HG03280 (cell line): Measurements from ENCODE around the gene EGFL7.
"Not testable (repeated sequence)": the region's sequence is repeated elsewhere in the genome, so short reads cannot be mapped to it uniquely, and the experiment has no call there.

Experiments used
- ATAC-seq: cut with Tn5 transposase; IDR thresholded peaks from one replicate; pipeline ENCODE4 v1.9.1; 2021; ENCODE audit warnings: mild to moderate bottlenecking, moderate library complexity; ENCODE audit not compliant: unreplicated experiment

EGFL7 gene

GRCh38 chr9:136624184-136624951 is 38.3 kb upstream of the EGFL7 start:
- ATAC-seq: no peak

DNA sequence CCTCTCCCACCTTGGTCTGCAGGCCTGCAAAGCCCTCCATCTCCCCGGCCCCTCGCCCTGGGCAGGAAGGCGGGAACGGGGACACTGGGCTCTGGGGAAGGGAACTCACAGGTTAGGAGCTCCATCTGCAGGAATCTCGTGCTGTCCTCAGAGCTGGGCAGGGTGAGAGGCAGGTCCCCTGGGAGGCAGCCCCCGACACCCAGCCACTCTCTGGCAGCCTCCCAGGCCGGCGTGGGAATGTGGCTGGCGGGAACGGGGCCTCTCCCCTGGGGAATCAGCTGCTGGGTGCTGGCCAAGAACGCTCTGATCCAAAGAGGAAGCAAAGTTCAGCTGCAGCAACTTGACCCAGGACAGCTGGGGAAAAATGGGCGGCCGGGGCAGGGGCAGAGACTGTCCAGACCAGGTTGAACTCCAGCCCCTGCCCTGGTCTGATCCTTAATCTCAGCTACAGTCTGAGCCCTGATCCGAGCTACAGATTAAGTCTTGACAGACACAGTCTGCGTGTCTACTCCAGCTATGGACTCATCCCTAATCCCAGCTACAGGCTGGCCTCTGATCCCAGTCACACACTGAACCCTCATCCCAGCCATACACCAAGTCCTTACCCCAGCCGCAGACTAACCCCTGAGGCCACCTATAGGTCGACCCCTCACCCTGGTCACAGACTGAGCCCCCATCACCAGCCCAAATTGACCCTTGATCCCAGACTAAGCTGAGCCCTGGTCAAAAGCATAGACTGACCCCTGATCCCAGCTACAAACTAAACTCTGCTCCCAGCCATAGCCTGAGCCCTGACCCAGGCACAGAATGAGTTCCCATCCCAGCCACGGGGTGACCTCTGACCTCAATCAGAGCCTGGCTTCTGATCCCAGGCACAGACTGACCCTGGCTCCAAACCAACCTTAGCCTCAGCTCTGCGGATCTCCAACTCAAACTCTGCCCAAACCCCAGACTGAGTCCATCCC is 37.3 kb upstream of the EGFL7 start:
- no peak for ATAC-seq

DNA sequence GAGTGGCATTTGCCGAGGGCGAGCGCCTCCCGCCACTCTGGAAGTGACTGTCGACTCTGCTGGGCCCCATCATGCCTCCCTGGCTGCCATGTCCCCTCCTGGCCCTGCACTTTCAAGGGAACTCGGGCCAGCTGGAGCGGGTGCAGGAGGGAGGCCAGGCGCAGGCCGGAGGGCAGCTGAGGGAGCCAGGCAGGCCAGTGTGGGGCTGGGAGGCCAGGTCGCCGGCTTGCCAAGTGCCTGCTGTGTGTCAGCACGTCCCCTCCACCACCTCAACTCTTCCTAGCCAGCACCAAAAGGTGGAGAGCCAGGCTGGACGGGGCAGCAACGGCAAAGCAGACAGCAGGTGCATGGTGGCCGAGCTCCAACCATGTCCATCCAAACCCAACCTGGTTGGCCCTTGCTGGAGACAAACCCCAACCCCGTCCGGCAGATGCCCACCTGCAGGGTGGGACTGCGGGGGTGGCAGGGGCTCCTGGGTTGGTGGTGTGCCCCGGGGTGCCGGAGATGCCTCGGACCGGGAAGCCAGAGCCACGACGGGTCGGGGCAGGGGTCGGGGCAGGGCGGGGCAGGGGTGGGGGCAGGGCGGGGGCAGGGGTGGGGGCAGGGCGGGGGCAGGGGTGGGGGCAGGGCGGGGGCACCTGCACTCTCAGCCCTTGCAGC is 36.5 kb upstream of the EGFL7 start:
- ATAC-seq: no peak

GRCh38 chr9:136626740-136627642 is 35.7 kb upstream of the EGFL7 start:
- ATAC-seq: no peak

- ATAC-seq: no peak
Measured at GRCh38 chr9:136627703-136628102, 35.0 kb upstream of the EGFL7 start.

- no peak for ATAC-seq
Measured at GRCh38 chr9:136628268-136628667, 34.4 kb upstream of the EGFL7 start.

DNA sequence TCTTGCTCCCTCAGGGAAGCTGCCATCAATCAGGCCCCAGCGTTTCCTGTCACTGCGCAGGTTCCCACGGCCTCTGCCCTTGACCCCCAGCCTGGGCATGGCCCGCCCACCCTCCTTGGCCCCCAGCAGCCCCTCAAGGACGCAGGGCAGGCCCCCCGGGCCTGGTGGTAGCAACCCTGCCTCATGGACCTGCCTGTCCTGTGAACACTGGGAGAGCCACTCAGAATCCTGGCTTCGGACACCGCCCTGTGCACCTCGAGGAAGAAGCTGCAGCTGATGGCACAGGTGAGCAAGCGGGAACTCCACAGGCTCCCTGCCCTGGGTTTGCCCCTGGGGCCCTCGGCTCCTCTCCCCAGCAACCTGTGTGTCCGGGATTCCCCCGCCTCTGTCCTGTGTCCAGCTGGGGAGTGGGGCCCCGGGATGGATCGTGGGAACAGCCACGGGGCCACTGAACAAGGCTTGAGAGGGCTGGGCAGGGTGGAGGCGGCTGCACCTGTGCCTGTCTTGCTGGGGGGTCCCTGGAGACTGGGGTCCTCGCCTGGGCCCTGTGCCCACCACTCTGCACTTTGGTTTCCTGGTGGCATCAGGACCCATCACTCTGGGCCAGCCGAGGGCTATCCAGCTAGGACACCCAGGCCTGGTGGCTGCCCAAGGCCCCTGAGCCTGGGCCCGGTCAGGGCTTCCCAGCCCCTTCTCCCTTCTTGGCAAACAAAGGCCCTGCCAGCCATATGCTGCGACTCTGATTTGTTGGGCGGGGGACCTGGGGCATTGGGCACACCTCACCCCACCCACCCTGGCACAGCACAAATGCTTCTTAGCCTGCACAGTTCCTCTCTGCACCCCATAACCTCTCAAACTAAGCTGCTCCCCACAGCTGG is 33.5 kb upstream of the EGFL7 start:
- no peak for ATAC-seq

DNA sequence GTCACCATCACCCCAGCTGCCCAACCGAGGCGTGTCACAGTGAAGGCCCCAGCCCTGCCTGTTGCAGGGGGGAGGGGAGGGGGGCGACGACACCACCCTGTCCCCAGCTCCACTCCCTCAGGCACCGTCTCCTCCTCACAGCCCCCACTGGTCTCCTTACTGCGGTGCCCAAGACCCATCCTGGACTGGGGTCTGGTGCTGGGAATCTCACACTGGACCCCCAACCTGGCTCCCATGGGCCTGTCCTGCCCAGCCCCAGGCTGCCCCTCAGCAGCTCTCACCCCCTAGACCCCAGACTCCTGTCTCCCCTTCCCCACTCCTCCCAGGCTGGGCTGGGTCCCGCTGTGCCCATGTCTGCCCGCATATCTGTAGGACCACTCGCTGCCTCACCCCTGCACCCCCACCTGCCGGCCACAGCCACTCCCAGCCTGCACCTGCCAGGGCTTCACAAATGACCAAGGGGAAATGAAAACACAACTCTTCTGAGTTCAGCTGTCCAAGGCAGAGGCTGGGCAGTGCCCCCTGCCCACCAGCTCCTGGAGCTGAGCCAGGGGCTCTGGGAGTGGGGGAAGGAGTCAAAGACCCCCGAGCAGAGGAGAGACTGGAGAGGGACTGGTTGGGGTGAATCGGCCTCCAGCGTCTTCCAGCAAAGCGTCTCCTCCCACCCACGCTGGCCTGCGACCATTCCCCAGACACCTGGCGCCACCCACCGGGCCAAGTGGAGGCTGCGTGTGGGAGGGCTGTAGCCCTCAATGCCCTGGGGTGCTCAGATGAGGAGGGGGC is 32.6 kb upstream of the EGFL7 start:
- no peak for ATAC-seq

- no peak for ATAC-seq
Measured at GRCh38 chr9:136630662-136630992, 32.1 kb upstream of the EGFL7 start.

DNA sequence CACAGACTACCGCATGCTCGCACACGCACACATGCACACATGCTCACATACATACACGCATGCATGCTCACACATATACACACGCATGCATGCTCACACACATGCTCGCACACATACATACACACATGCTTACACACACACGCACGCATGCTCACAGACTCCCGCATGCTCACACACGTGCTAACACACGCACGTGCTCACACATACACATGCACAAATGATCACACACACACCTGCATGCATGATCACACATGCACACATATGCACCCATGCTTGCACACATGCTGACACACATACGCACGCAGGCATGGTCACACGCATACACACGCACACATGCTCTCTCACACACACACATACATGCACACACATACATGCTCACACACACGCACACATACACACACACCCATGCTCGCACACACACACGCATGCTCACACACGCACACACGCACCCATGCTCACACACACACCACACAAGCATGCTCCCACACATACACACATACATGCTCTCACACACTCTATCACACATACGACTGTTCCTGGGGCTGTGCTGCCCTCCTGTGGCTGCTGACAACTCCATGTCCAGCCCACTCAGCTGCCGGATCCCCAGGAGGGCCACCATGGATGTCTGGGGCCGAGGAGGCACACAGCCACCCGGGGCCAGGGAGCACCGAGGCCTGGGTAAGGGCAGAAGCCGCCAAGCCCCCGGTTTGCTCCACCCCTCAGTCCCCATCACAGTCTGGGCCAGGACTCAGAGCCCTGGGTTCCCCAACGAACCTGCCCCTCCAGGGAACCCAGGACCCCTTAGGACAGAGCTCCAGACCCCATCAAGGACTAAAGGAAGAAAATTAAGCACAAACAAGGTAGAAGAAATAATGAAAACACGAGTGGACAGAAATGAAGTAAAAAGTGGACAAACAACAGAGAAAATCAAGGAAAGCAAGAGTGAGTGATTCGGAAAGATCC is 31.4 kb upstream of the EGFL7 start:
- no peak for ATAC-seq

- not testable (repeated sequence) for ATAC-seq
Measured at GRCh38 chr9:136632072-136632471, 30.6 kb upstream of the EGFL7 start.

DNA sequence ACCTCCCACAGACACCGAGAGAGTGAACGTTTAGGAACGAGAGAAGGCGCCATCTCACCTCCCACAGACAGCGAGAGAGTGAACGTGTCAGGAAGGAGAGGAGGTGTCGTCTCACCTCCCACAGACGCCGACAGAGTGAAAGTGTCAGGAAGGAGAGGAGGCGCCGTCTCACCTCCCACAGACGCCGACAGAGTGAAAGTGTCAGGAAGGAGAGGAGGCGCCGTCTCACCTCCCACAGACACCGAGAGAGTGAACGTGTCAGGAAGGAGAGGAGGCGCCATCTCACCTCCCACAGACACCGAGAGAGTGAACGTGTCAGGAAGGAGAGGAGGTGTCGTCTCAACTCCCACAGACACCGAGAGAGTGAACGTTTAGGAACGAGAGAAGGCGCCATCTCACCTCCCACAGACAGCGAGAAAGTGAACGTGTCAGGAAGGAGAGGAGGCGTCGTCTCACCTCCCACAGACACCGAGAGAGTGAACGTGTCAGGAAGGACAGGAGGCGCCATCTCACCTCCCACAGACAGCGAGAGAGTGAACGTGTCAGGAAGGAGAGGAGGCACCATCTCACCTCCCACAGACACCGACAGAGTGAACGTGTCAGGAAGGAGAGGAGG is 30.1 kb upstream of the EGFL7 start:
- not testable (repeated sequence) for ATAC-seq

DNA sequence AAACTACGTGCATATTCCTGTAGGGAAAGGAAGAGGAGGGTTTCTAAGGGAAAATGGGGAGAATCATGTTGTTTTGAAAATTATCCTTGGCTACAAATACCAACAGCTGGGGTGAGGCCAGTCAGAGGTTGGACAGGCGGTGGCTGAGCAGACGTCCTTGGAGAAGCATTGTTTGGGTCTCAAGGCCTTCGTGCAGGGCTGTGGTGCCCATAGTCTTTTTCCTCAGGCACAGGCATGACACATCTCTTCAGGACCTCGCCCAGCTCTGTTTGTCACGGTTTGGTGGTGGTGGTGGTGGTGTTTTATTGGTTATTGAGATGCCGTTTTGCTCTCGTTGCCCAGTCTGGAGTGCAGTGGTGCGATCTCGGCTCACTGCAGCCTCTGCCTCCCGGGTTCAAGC is 27.8 kb upstream of the EGFL7 start:
- no peak for ATAC-seq

DNA sequence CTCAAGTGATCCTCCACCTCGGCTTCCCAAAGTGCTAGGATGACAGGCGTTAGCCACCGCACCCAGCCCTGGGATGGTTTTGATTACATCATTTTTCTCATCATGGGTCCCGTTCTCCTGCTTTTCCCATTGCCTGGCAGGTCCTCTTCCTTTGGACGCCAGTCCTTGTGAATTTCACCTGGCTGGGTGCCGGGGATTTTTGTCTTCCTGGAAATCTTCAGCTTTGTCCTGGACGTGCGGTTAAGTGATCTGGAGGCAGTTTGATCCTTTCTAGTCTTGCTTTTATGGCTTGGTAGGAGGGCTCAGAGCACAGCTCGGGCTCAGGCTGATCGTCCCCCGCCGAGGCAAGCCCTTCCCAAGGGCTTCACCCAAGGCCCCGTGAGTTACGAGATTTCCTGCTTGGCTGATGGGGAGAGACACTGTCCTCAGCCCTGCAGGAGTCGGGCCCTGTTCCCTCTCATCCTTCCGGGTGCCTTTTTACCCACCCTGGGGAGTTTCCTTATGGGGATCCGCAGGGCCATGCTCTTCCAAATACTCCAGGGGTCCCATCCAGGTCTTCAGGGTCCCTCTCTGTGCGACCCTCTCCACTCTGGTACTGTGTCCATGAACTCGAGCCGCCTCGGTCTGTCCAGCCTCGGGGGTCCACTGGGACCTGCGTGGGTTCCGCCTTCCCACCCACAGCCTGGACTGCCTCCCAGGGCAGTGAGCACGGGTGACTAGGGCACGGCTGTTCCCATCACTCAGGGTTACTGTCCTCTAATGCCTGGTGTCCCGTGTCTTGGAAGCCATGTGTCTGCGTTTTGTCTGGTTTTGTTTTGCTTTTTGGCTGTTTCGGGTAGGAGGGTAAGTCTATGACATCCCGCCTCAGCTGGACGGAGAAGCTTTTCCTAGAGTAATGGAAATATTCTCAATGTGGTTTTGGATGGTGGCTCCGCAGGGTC is 22.3 kb upstream of the EGFL7 start:
- ATAC-seq: no peak

DNA sequence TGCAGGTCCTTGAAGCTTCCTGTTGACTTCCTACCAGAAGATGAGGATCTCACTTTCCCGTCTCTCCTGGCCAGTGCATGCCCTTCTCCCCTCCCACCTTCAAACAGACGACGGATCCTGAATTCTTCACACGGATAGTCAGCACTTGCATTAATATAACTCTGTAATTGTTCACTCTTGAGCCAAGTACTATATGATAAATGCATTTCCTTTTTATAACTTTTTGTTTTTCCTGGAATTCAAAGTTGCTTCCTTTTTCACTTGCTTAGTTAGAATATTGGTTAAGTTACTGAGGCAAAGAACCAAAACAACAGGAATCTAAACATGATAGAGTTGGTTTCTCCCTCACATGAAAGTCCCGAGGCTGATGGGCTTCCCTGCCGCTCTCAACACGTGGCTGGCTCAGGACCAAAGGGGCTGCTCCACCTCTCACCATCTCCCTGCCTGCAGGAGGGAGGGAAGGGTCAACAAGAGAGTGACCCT is 20.2 kb upstream of the EGFL7 start:
- ATAC-seq: no peak
